PFSK-1 (cell line): ENCODE results near the gene UQCR11.

ENCODE experiments used
- POLR2AphosphoS5 ChIP-seq: IDR thresholded peaks from 2 replicates; pipeline ENCODE4 v1.6.1; 2012; ENCODE audit warnings: low read depth, mild to moderate bottlenecking, control low read depth, low read length, moderate library complexity
- SIN3A ChIP-seq: IDR thresholded peaks from 2 replicates; pipeline ENCODE4 v1.6.1; 2012; ENCODE audit warnings: mild to moderate bottlenecking, low read length, moderate library complexity, borderline replicate concordance; ENCODE audit not compliant: insufficient read depth
- TAF1 ChIP-seq: IDR thresholded peaks from 2 replicates; pipeline ENCODE4 v1.6.1; 2012; ENCODE audit warnings: low read length, control low read depth, borderline replicate concordance; ENCODE audit not compliant: insufficient read depth
- TF ChIP-seq, protein P1 (sequence below), 2 experiments: IDR thresholded peaks; 2 replicates each; pipeline versions ENCODE4 v1.6.1 to v1.8.0; 2011 to 2012; ENCODE audit warnings: low read depth in 2 of 2, low read length in 2 of 2, control low read depth in 1 of 2, inconsistent platforms in 1 of 2, mild to moderate bottlenecking in 1 of 2, moderate library complexity in 1 of 2; ENCODE audit not compliant: insufficient read depth in 1 of 2

GRCh38 chr19:1612114-1613086, 7.1 kb upstream of the UQCR11 start:
- TF ChIP-seq, protein P1, sequence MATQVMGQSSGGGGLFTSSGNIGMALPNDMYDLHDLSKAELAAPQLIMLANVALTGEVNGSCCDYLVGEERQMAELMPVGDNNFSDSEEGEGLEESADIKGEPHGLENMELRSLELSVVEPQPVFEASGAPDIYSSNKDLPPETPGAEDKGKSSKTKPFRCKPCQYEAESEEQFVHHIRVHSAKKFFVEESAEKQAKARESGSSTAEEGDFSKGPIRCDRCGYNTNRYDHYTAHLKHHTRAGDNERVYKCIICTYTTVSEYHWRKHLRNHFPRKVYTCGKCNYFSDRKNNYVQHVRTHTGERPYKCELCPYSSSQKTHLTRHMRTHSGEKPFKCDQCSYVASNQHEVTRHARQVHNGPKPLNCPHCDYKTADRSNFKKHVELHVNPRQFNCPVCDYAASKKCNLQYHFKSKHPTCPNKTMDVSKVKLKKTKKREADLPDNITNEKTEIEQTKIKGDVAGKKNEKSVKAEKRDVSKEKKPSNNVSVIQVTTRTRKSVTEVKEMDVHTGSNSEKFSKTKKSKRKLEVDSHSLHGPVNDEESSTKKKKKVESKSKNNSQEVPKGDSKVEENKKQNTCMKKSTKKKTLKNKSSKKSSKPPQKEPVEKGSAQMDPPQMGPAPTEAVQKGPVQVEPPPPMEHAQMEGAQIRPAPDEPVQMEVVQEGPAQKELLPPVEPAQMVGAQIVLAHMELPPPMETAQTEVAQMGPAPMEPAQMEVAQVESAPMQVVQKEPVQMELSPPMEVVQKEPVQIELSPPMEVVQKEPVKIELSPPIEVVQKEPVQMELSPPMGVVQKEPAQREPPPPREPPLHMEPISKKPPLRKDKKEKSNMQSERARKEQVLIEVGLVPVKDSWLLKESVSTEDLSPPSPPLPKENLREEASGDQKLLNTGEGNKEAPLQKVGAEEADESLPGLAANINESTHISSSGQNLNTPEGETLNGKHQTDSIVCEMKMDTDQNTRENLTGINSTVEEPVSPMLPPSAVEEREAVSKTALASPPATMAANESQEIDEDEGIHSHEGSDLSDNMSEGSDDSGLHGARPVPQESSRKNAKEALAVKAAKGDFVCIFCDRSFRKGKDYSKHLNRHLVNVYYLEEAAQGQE (IDR thresholded peaks at IDR 0.05; ENCODE audit: insufficient read depth in 1 of 2, low read depth in 2 of 2, low read length in 2 of 2) = no peak
- TF ChIP-seq POLR2AphosphoS5 (no peak), TAF1 (no peak), SIN3A (no peak)
